H1 (cell line): ENCODE data around the gene USP3. TPM values are rescaled to one million over a fixed set of nuclear protein-coding genes. Genes with fewer than 3 reads are reported as not detected.

ENCODE experiments used
- CTCF ChIA-PET: fragments of 300-600 bp; sonication (Branson Sonifier 250); formaldehyde crosslinking; loops from one replicate; lab custom pipeline; 2021; ENCODE audit not compliant: partially characterized antibody; lab: Charles Lee
- POLR2A ChIA-PET: fragments of 300-600 bp; sonication (Branson Sonifier 250); formaldehyde crosslinking; loops from one replicate; lab custom pipeline; 2021; ENCODE audit warnings: inconsistent platforms; ENCODE audit not compliant: partially characterized antibody; lab: Charles Lee
- DNase-seq, 2 experiments: peaks; one replicate each; pipeline versions ENCODE4 v3.0.0 to v3.0.0-alpha.2; 2010 to 2022; ENCODE audit warnings: low spot score in 2 of 2, low read depth in 1 of 2, mixed read lengths in 1 of 2
- FAIRE-seq: peaks from 2 replicates; lab custom pipeline; 2011; peaks lifted over from hg19 to GRCh38; lab: Jason Lieb, UNC
- H2AFZ ChIP-seq: 2 replicates; pipeline ENCODE4 v1.8.1; 2012; ENCODE audit warnings: low read length, inconsistent platforms
- H2AK5ac ChIP-seq: 2 replicates; pipeline ENCODE4 v1.6.1; 2013; ENCODE audit warnings: low read depth, low read length
- H2BK120ac ChIP-seq: replicated peaks from 2 replicates; pipeline ENCODE3; 2013; ENCODE audit warnings: low read depth, low read length, inconsistent platforms
- H2BK12ac ChIP-seq: 2 replicates; pipeline ENCODE4 v1.6.1; 2013; ENCODE audit warnings: low read depth, low read length
- H2BK15ac ChIP-seq: 2 replicates; pipeline ENCODE4 v1.6.1; 2013; ENCODE audit warnings: low read length
- H2BK20ac ChIP-seq: 2 replicates; pipeline ENCODE4 v1.6.1; 2013; ENCODE audit warnings: low read length
- H2BK5ac ChIP-seq: 2 replicates; pipeline ENCODE4 v1.6.1; 2013; ENCODE audit warnings: low read depth, low read length
- H3K14ac ChIP-seq: 2 replicates; pipeline ENCODE4 v1.6.1; 2013; ENCODE audit warnings: inconsistent platforms; ENCODE audit not compliant: insufficient read length
- H3K18ac ChIP-seq: 2 replicates; pipeline ENCODE4 v1.6.1; 2013; ENCODE audit warnings: low read length; ENCODE audit errors: extremely low read depth
- H3K23ac ChIP-seq: 2 replicates; pipeline ENCODE4 v1.6.1; 2013; ENCODE audit warnings: inconsistent platforms; ENCODE audit not compliant: insufficient read length
- H3K23me2 ChIP-seq: 2 replicates; pipeline ENCODE4 v1.6.1; 2013; ENCODE audit warnings: low read depth, low read length
- H3K27ac ChIP-seq: 2 replicates; pipeline ENCODE4 v1.6.1; 2011; ENCODE audit warnings: low read depth, low read length, inconsistent platforms
- H3K27me3 ChIP-seq, 4 experiments: replicated peaks in 1 of 4; 1 replicate in 1 of 4; 2 replicates in 3 of 4; pipeline versions ENCODE4 v1.6.1 to v1.8.1; 2011 to 2013; ENCODE audit warnings: low read length in 3 of 4, mild to moderate bottlenecking in 3 of 4, inconsistent platforms in 2 of 4, mixed read lengths in 2 of 4, moderate library complexity in 1 of 4; ENCODE audit not compliant: control insufficient read depth in 3 of 4, insufficient read depth in 3 of 4; ENCODE audit errors: extremely low read depth in 1 of 4
- H3K36me3 ChIP-seq, 4 experiments: 2 replicates each; pipeline versions ENCODE4 v1.6.1 to v1.8.1; 2011 to 2013; ENCODE audit warnings: mild to moderate bottlenecking in 4 of 4, low read length in 3 of 4, moderate library complexity in 2 of 4, control low read depth in 1 of 4, inconsistent platforms in 1 of 4; ENCODE audit not compliant: insufficient read depth in 4 of 4, control insufficient read depth in 2 of 4
- H3K4ac ChIP-seq: replicated peaks from 2 replicates; pipeline ENCODE3; 2013; ENCODE audit warnings: low read length, low read depth, mixed read lengths, inconsistent platforms; ENCODE audit not compliant: insufficient read length
- H3K4me1 ChIP-seq, 4 experiments: replicated peaks in 1 of 4; 1 replicate in 1 of 4; 2 replicates in 3 of 4; pipeline versions ENCODE4 v1.6.1 to v1.8.1; 2011 to 2013; ENCODE audit warnings: low read length in 3 of 4, inconsistent platforms in 2 of 4, mixed read lengths in 1 of 4; ENCODE audit not compliant: insufficient read depth in 4 of 4, control insufficient read depth in 3 of 4
- H3K4me2 ChIP-seq, 2 experiments: 2 replicates each; pipeline versions ENCODE4 v1.6.1 to v1.8.1; 2011 to 2013; ENCODE audit warnings: low read depth in 2 of 2, low read length in 2 of 2, control low read depth in 1 of 2, inconsistent platforms in 1 of 2, mild to moderate bottlenecking in 1 of 2; ENCODE audit not compliant: insufficient read depth in 1 of 2
- H3K4me3 ChIP-seq, 4 experiments: fragments of 200-600, 300-600 bp in 1 of 4; sonication (generic), shearing (Covaris generic), sonication (Bioruptor Twin) in 1 of 4; 2 replicates each; pipeline versions ENCODE4 v1.5.1 to v1.8.1; 2011 to 2016; ENCODE audit warnings: low read length in 4 of 4, low read depth in 3 of 4, control low read depth in 2 of 4, inconsistent platforms in 2 of 4, mild to moderate bottlenecking in 2 of 4, mixed read lengths in 1 of 4, moderate library complexity in 1 of 4; ENCODE audit not compliant: insufficient read depth in 2 of 4; ENCODE audit errors: extremely low read depth in 1 of 4
- H3K56ac ChIP-seq: replicated peaks from 2 replicates; pipeline ENCODE3; 2013; ENCODE audit warnings: low read depth, mild to moderate bottlenecking, mixed read lengths, low read length, inconsistent platforms; ENCODE audit not compliant: insufficient read length
- H3K79me1 ChIP-seq: 2 replicates; pipeline ENCODE4 v1.6.1; 2013; ENCODE audit warnings: low read depth, low read length, control low read depth
- H3K79me2 ChIP-seq, 2 experiments: 2 replicates each; pipeline versions ENCODE4 v1.6.1 to v1.8.1; 2012 to 2013; ENCODE audit warnings: low read length in 2 of 2, mild to moderate bottlenecking in 2 of 2, inconsistent platforms in 1 of 2; ENCODE audit not compliant: insufficient read depth in 2 of 2, control insufficient read depth in 1 of 2
- H3K9ac ChIP-seq, 4 experiments: replicated peaks in 1 of 4; 1 replicate in 1 of 4; 2 replicates in 3 of 4; pipeline versions ENCODE4 v1.6.1 to v1.8.1; 2011 to 2013; ENCODE audit warnings: low read depth in 3 of 4, low read length in 3 of 4, control low read depth in 2 of 4, mild to moderate bottlenecking in 2 of 4, moderate library complexity in 2 of 4, inconsistent platforms in 1 of 4; ENCODE audit errors: extremely low read depth in 1 of 4
- H3K9me3 ChIP-seq, 2 experiments: 2 replicates each; pipeline versions ENCODE4 v1.6.1 to v1.8.1; 2012 to 2013; ENCODE audit warnings: mild to moderate bottlenecking in 2 of 2, moderate library complexity in 2 of 2, control low read depth in 1 of 2, inconsistent platforms in 1 of 2, low read depth in 1 of 2, low read length in 1 of 2, mixed read lengths in 1 of 2; ENCODE audit not compliant: insufficient read depth in 2 of 2
- H4K20me1 ChIP-seq, 2 experiments: replicated peaks in 1 of 2; 2 replicates each; pipeline versions ENCODE3 to v1.8.1; 2011 to 2013; ENCODE audit warnings: inconsistent platforms in 2 of 2, low read length in 2 of 2, mild to moderate bottlenecking in 1 of 2; ENCODE audit not compliant: insufficient read depth in 2 of 2, control insufficient read depth in 1 of 2
- H4K5ac ChIP-seq: 2 replicates; pipeline ENCODE4 v1.6.1; 2013; ENCODE audit warnings: low read length, low read depth, mixed read lengths, inconsistent platforms; ENCODE audit not compliant: insufficient read length
- H4K8ac ChIP-seq: 2 replicates; pipeline ENCODE4 v1.8.0; 2013; ENCODE audit warnings: mild to moderate bottlenecking, moderate library complexity, low read length, inconsistent platforms; ENCODE audit not compliant: insufficient read depth; ENCODE audit errors: extremely low read depth
- H4K91ac ChIP-seq: replicated peaks from 2 replicates; pipeline ENCODE3; 2013; ENCODE audit warnings: low read length, mixed read lengths, inconsistent platforms; ENCODE audit not compliant: insufficient read length
- BCL11A ChIP-seq, 2 experiments: IDR thresholded peaks; one replicate each; pipeline ENCODE4 v1.6.1; 2011; ENCODE audit warnings: low read depth in 2 of 2, low read length in 2 of 2, mild to moderate bottlenecking in 2 of 2
- CTBP2 ChIP-seq: IDR thresholded peaks from 2 replicates; pipeline ENCODE4 v1.7.0; 2011; ENCODE audit warnings: borderline replicate concordance, mild to moderate bottlenecking, moderate library complexity, mixed read lengths, low read length; ENCODE audit not compliant: insufficient read depth, insufficient read length
- EZH2 ChIP-seq: fragments of 200-600 bp; sonication (generic); IDR thresholded peaks from 2 replicates; pipeline ENCODE4 v1.7.1; 2012; ENCODE audit warnings: low read depth, mild to moderate bottlenecking, moderate library complexity, low read length, inconsistent platforms; ENCODE audit not compliant: severe bottlenecking
- GABPA ChIP-seq: IDR thresholded peaks from 2 replicates; pipeline ENCODE4 v1.6.1; 2011; ENCODE audit warnings: mild to moderate bottlenecking, low read length, moderate library complexity, borderline replicate concordance; ENCODE audit not compliant: insufficient read depth
- HDAC6 ChIP-seq: IDR thresholded peaks from one replicate; pipeline ENCODE4 v1.7.1; 2012; ENCODE audit warnings: low read depth, mild to moderate bottlenecking, inconsistent platforms, low read length, moderate library complexity
- KDM4A ChIP-seq: IDR thresholded peaks from one replicate; pipeline ENCODE4 v1.7.1; 2012; ENCODE audit warnings: low read depth, mild to moderate bottlenecking, moderate library complexity, low read length, inconsistent platforms; ENCODE audit not compliant: severe bottlenecking
- SP4 ChIP-seq: IDR thresholded peaks from 2 replicates; pipeline ENCODE4 v1.6.1; 2012; ENCODE audit warnings: low read length, inconsistent platforms
- TCF12 ChIP-seq: IDR thresholded peaks from 2 replicates; pipeline ENCODE4 v1.6.1; 2011; ENCODE audit warnings: low read depth, mild to moderate bottlenecking, low read length
- WGBS, 2 experiments: shearing (Covaris generic) in 1 of 2; methylation state at CpG; one replicate each; pipeline versions ENCODE4 v1.1.6 to v1.1.7; 2013 to 2015; ENCODE audit warnings: low lambda C conversion rate in 2 of 2, mixed read lengths in 2 of 2, inconsistent platforms in 1 of 2, low coverage in 1 of 2, missing lambda C conversion rate in 1 of 2; ENCODE audit not compliant: insufficient replicate concordance in 2 of 2, insufficient coverage in 1 of 2, insufficient read length in 1 of 2; ENCODE audit errors: extremely low coverage in 1 of 2, missing lambda C conversion rate in 1 of 2; 5-methylcytosine and 5-hydroxymethylcytosine counted together
- polyA plus RNA-seq, 7 experiments: library from polyadenylated mRNA; depleted of rRNA in 3 of 7; stranded (reverse) in 5 of 7; unstranded in 2 of 7; fragments of >200 nt in 5 of 7; fragments of 200-250 nt in 2 of 7; gene quantifications; 1 replicate in 5 of 7; 2 replicates in 1 of 7; 4 replicates in 1 of 7; pipeline versions ENCODE4 v1.2.1 to v1.2.3, GENCODE V29; 2011 to 2013; ENCODE audit warnings: missing spikeins in 2 of 7, mixed read lengths in 2 of 7
- total RNA-seq: library from RNA; stranded (reverse); fragmentation: NEBNext Ultra II Directional; extraction: Animal tissue kit (Norgen Biotek cat#: 25700); gene quantifications from 2 replicates; pipeline ENCODE4 v1.2.1, GENCODE V29; 2021

The USP3 gene
- total and polyA plus RNA-seq, 2 of the 8 experiments (the other 6 are each of a cell fraction or from before 2014, with no cell fraction given), result 15.5 to 16.2 TPM

GRCh38 chr15:63494408-63494807, 10.0 kb upstream of the USP3 start:
- Histone ChIP-seq H4K91ac (no peak overlapping the region), H2BK12ac (no peak overlapping the region), H2BK5ac (no peak overlapping the region), H3K56ac (no peak overlapping the region), H2BK120ac (no peak overlapping the region), H2AK5ac (no peak overlapping the region), H2AFZ (no peak overlapping the region), H3K36me3 (no peaks in the 10 kb centered on the region), H3K9ac (no peak overlapping the region), H3K4ac (no peak overlapping the region), H4K5ac (no peak overlapping the region), H3K4me2 (no peak overlapping the region; a peak in 1 of 4 replicates), H3K18ac (no peak overlapping the region), H3K4me3 (no peak overlapping the region)
- CTCF ChIA-PET, result interaction anchor here (0.9 to 2.4 kb wide), 3 partner anchors 28 to 116 kb away, joined by 3 to 9 read pairs (median 6); no protein-coding TSS in a partner anchor
- POLR2A ChIA-PET, result no interaction called here
- DNase-seq, result no peak
- TF ChIP-seq EZH2 (no peak), BCL11A (IDR thresholded peaks at IDR 0.05; ENCODE audit: low read depth in 2 of 2, low read length in 2 of 2) (no peak), GABPA (no peak), TCF12 (no peak), HDAC6 (no peak), KDM4A (no peak), CTBP2 (no peak), SP4 (no peak)
- TF ChIP-seq, all 59 proteins: peak for 0
- Histone ChIP-seq H3K9me3 (no peaks in the 10 kb centered on the region), H3K4me1 (peaks cover 0 to 18% (median 7%) of the 10 kb centered on the region in 4 experiments; a peak in 6 of 7 replicates), H3K79me2 (no peaks in the 10 kb centered on the region), H3K27me3 (peaks cover 0 to 23% (median 11%) of the 10 kb centered on the region in 4 experiments; a peak in 6 of 7 replicates), H2BK15ac (no peak overlapping the region), H3K14ac (no peak overlapping the region), H4K8ac (no peak overlapping the region), H2BK20ac (no peak overlapping the region; the same call in 1 of the 2 replicates), H3K79me1 (no peaks in the 10 kb centered on the region), H4K20me1 (no peaks in the 10 kb centered on the region), H3K23ac (no peak overlapping the region), H3K27ac (no peak overlapping the region), H3K23me2 (no peaks in the 10 kb centered on the region)
- WGBS, 2 experiments, result 89% methylated on average over 4 of the region's 4 CpGs; no CpG with 5 or more reads in 1 of the 2 experiments
- FAIRE-seq, result no peak
